IMR-90 (cell line): ENCODE data around the gene MPZL3. TPM values are rescaled to one million over a fixed set of nuclear protein-coding genes. Genes with fewer than 3 reads are reported as not detected.

Experiments
- ATAC-seq: fragments of 200-7000 bp; cut with Tn5 transposase; 2 replicates; pipeline ENCODE4 v1.9.1; 2020; ENCODE audit warnings: low read depth, mild to moderate bottlenecking, moderate library complexity
- BruUV-seq: library from RNA; stranded (reverse); fragments of 400-500 nt; replicated peaks from 2 replicates; lab custom pipeline; 2021; lab: Mats Ljungman, UMichigan
- CTCF ChIA-PET: fragments of 300-600 bp; formaldehyde crosslinking; extraction: SDS; loops from one replicate; lab custom pipeline; 2021; ENCODE audit warnings: antibody characterized with exemption; lab: Yijun Ruan, JAX
- POLR2A ChIA-PET: fragments of 300-600 bp; sonication (Branson Sonifier 250); formaldehyde crosslinking; loops from one replicate; lab custom pipeline; 2022; ENCODE audit warnings: antibody characterized with exemption; ENCODE audit not compliant: unreplicated experiment; lab: Charles Lee
- DNase-seq: peaks from one replicate; pipeline ENCODE4 v3.0.0; 2013
- H2AFZ ChIP-seq: replicated peaks from 2 replicates; pipeline ENCODE3; 2013; ENCODE audit warnings: low read length, mild to moderate bottlenecking; ENCODE audit not compliant: poor library complexity
- H2AK5ac ChIP-seq: 2 replicates; pipeline ENCODE4 v1.6.1; 2013; ENCODE audit warnings: low read depth, low read length, inconsistent platforms
- H2AK9ac ChIP-seq: replicated peaks from 2 replicates; pipeline ENCODE3; 2013; ENCODE audit warnings: mild to moderate bottlenecking, low read depth, low read length, moderate library complexity; ENCODE audit not compliant: poor library complexity
- H2BK120ac ChIP-seq: 2 replicates; pipeline ENCODE4 v1.6.1; 2013; ENCODE audit warnings: low read depth, low read length, inconsistent platforms
- H2BK15ac ChIP-seq: 3 replicates; pipeline ENCODE4 v1.6.1; 2013; ENCODE audit warnings: low read depth, low read length, inconsistent platforms
- H2BK20ac ChIP-seq: 2 replicates; pipeline ENCODE4 v1.6.1; 2013; ENCODE audit warnings: low read depth, mild to moderate bottlenecking, inconsistent platforms, low read length, moderate library complexity
- H2BK5ac ChIP-seq: 2 replicates; pipeline ENCODE4 v1.6.1; 2013; ENCODE audit warnings: mild to moderate bottlenecking, low read depth, low read length, inconsistent platforms; ENCODE audit not compliant: poor library complexity, severe bottlenecking
- H3K14ac ChIP-seq: replicated peaks from 2 replicates; pipeline ENCODE4 v1.6.1; 2013; ENCODE audit warnings: low read depth, low read length, inconsistent platforms
- H3K18ac ChIP-seq: 2 replicates; pipeline ENCODE4 v1.6.1; 2013; ENCODE audit warnings: low read depth, low read length, control low read depth
- H3K23ac ChIP-seq: 2 replicates; pipeline ENCODE4 v1.6.1; 2013; ENCODE audit warnings: low read depth, low read length, inconsistent platforms
- H3K27ac ChIP-seq: 2 replicates; pipeline ENCODE4 v1.5.1; 2013; ENCODE audit warnings: mild to moderate bottlenecking, control low read depth, low read length; ENCODE audit not compliant: insufficient read depth
- H3K27me3 ChIP-seq: 2 replicates; pipeline ENCODE4 v1.6.1; 2013; ENCODE audit warnings: low read length; ENCODE audit not compliant: control insufficient read depth, insufficient read depth
- H3K36me3 ChIP-seq: 2 replicates; pipeline ENCODE4 v1.6.1; 2013; ENCODE audit warnings: low read length, mixed read lengths; ENCODE audit not compliant: control insufficient read depth, insufficient read depth
- H3K4ac ChIP-seq: 2 replicates; pipeline ENCODE4 v1.6.1; 2013; ENCODE audit warnings: low read depth, low read length, inconsistent platforms
- H3K4me1 ChIP-seq: 2 replicates; pipeline ENCODE4 v1.6.1; 2013; ENCODE audit warnings: low read length, mixed read lengths; ENCODE audit not compliant: control insufficient read depth, insufficient read depth
- H3K4me2 ChIP-seq: 2 replicates; pipeline ENCODE4 v1.6.1; 2013; ENCODE audit warnings: low read depth, mild to moderate bottlenecking, control low read depth, low read length, moderate library complexity
- H3K4me3 ChIP-seq: 2 replicates; pipeline ENCODE4 v1.5.1; 2013; ENCODE audit warnings: low read depth, mild to moderate bottlenecking, control low read depth, low read length, moderate library complexity; ENCODE audit not compliant: insufficient read depth
- H3K56ac ChIP-seq: 2 replicates; pipeline ENCODE4 v1.6.1; 2013; ENCODE audit warnings: low read length, inconsistent platforms; ENCODE audit not compliant: insufficient read depth; ENCODE audit errors: extremely low read depth
- H3K79me1 ChIP-seq, 2 experiments: 2 replicates each; pipeline ENCODE4 v1.6.1; 2013; ENCODE audit warnings: low read length in 2 of 2, inconsistent platforms in 1 of 2, low read depth in 1 of 2
- H3K9ac ChIP-seq: 2 replicates; pipeline ENCODE4 v1.6.1; 2013; ENCODE audit warnings: low read depth, low read length, control low read depth
- H3K9me1 ChIP-seq: 2 replicates; pipeline ENCODE4 v1.6.1; 2013; ENCODE audit warnings: low read length, inconsistent platforms; ENCODE audit not compliant: insufficient read depth
- H3K9me3 ChIP-seq: 2 replicates; pipeline ENCODE4 v1.6.1; 2013; ENCODE audit warnings: low read length; ENCODE audit not compliant: control insufficient read depth, insufficient read depth
- H4K20me1 ChIP-seq: 2 replicates; pipeline ENCODE4 v1.6.1; 2013; ENCODE audit warnings: low read length, inconsistent platforms; ENCODE audit not compliant: insufficient read depth
- H4K5ac ChIP-seq: 2 replicates; pipeline ENCODE4 v1.6.1; 2013; ENCODE audit warnings: mild to moderate bottlenecking, low read depth, low read length, control low read depth
- H4K8ac ChIP-seq, 2 experiments: 2 replicates each; pipeline ENCODE4 v1.6.1; 2013; ENCODE audit warnings: low read depth in 2 of 2, low read length in 2 of 2, control low read depth in 1 of 2, inconsistent platforms in 1 of 2
- H4K91ac ChIP-seq: 2 replicates; pipeline ENCODE4 v1.6.1; 2013; ENCODE audit warnings: low read depth, low read length, inconsistent platforms; ENCODE audit not compliant: insufficient read depth
- CEBPB ChIP-seq: IDR thresholded peaks from 2 replicates; pipeline ENCODE4 v1.6.1; 2012; ENCODE audit warnings: low read depth, low read length, improper control_type of control experiment
- CHD1 ChIP-seq: IDR thresholded peaks from 2 replicates; pipeline ENCODE4 v1.6.1; 2012; ENCODE audit warnings: low read depth, low read length, improper control_type of control experiment
- CTCF ChIP-seq: conservative IDR thresholded peaks from 2 replicates; pipeline ENCODE4 v1.5.1; 2012; ENCODE audit warnings: mild to moderate bottlenecking, low read depth, low read length, improper control_type of control experiment
- FOS ChIP-seq: fragments of 150-350 bp; IDR thresholded peaks from 2 replicates; pipeline ENCODE4 v1.6.1; 2016; ENCODE audit warnings: low read depth, low read length
- MAFK ChIP-seq: IDR thresholded peaks from 2 replicates; pipeline ENCODE4 v1.6.1; 2012; ENCODE audit warnings: low read depth, low read length, improper control_type of control experiment
- POLR2A ChIP-seq: IDR thresholded peaks from 2 replicates; pipeline ENCODE4 v1.6.1; 2012; ENCODE audit warnings: mild to moderate bottlenecking, low read depth, low read length
- RAD21 ChIP-seq: IDR thresholded peaks from 2 replicates; pipeline ENCODE4 v1.6.1; 2012; ENCODE audit warnings: low read length, improper control_type of control experiment
- RCOR1 ChIP-seq: IDR thresholded peaks from 2 replicates; pipeline ENCODE4 v1.6.1; 2012; ENCODE audit warnings: mild to moderate bottlenecking, low read length, improper control_type of control experiment; ENCODE audit not compliant: insufficient replicate concordance
- WGBS, 2 experiments: methylation state at CpG; one replicate each; pipeline versions ENCODE4 v1.1.5 to v1.1.7; 2013; ENCODE audit warnings: missing lambda C conversion rate in 2 of 2; ENCODE audit not compliant: insufficient read length in 1 of 2; ENCODE audit errors: extremely low coverage in 2 of 2; 5-methylcytosine and 5-hydroxymethylcytosine counted together
- dilution Hi-C: fragments of 300-500 bp; cut with HindIII; formaldehyde crosslinking; loops from one replicate; pipeline ENCODE4 v1.14.3; 2018; ENCODE audit warnings: low sequenced_read_pairs; ENCODE audit not compliant: unreplicated experiment
- in situ Hi-C: fragments of 300-500 bp; cut with MboI; formaldehyde crosslinking; loops from 3 replicates; pipeline ENCODE4 v1.14.3; 2019; ENCODE audit warnings: low sequenced_read_pairs, inconsistent platforms, mixed read lengths
- intact Hi-C: fragments of 100-400 bp; cut with micrococcal nuclease; formaldehyde crosslinking; loops from 2 replicates; pipeline ENCODE4 v1.10.0; 2022
- polyA plus RNA-seq, 3 experiments: library from polyadenylated mRNA; depleted of rRNA; stranded (reverse); fragments of >200 nt; gene quantifications; 2 replicates each; pipeline ENCODE4 v1.2.3, GENCODE V29; 2012; ENCODE audit warnings: low replicate concordance in 1 of 3
- total RNA-seq: library from RNA; depleted of rRNA; stranded (reverse); fragments of >200 nt; gene quantifications from 2 replicates; pipeline ENCODE4 v1.2.3, GENCODE V29; 2012

MPZL3 gene
- total and polyA plus RNA-seq, 2 of the 4 experiments (the other 2 are of a cell fraction), result 0.15 to 0.36 TPM

- no peak overlapping the region for H3K14ac ChIP-seq
- no peaks in the 10 kb centered on the region for H3K9me3 ChIP-seq
- no peak overlapping the region for H3K56ac ChIP-seq
- ChIA-PET CTCF (no interaction called here), POLR2A (no interaction called here)
- no peak overlapping the region for H2BK20ac ChIP-seq
- BruUV-seq, result no TSS peak
- intact Hi-C loops, result no loop called here
- no peak overlapping the region for H2AK5ac ChIP-seq
- no peak overlapping the region for H3K9ac ChIP-seq
- dilution Hi-C loops, result no loop called here
- no peaks in the 10 kb centered on the region for H3K4me1 ChIP-seq
- no peak overlapping the region for H3K4me3 ChIP-seq
- no peak overlapping the region for H3K4ac ChIP-seq
- H2AFZ ChIP-seq, result no peak overlapping the region
- H2BK120ac ChIP-seq, result no peak overlapping the region
- no peaks in the 10 kb centered on the region for H3K36me3 ChIP-seq
- no CpG with 5 or more reads among the region's 3 CpGs for WGBS, 2 experiments
- H2BK15ac ChIP-seq, result no peak overlapping the region
- H2BK5ac ChIP-seq, result no peak overlapping the region
- H4K91ac ChIP-seq, result no peak overlapping the region
- no peak overlapping the region for H3K4me2 ChIP-seq
- peaks cover 13% of the 10 kb centered on the region for H3K27me3 ChIP-seq
- no peak for ATAC-seq
- no peak for DNase-seq
- no peak for TF ChIP-seq FOS
- TF ChIP-seq RAD21, result no peak
- no peak for TF ChIP-seq POLR2A
- no peak for TF ChIP-seq RCOR1
- no peak for TF ChIP-seq CHD1
- TF ChIP-seq CEBPB, result no peak
- no peak for TF ChIP-seq CTCF
- TF ChIP-seq MAFK, result no peak
- H4K5ac ChIP-seq, result no peak overlapping the region
- H4K20me1 ChIP-seq, result no peaks in the 10 kb centered on the region
- in situ Hi-C loops, result no loop called here
- no peak overlapping the region for H3K27ac ChIP-seq
- H2AK9ac ChIP-seq, result no peak overlapping the region
- H3K18ac ChIP-seq, result no peak overlapping the region
- no peaks in the 10 kb centered on the region for H3K9me1 ChIP-seq
- H4K8ac ChIP-seq, result no peak overlapping the region
- H3K23ac ChIP-seq, result no peak overlapping the region
- no peaks in the 10 kb centered on the region for H3K79me1 ChIP-seq
Observed at GRCh38 chr11:118217575-118217974, 34.6 kb downstream of the MPZL3 start.
